Stimulated activated CD8-positive, alpha-beta memory T cell treated with anti-CD3 and anti-CD28 coated beads, Interleukin-4, amount 100 ng/mL, for 1 hour (primary cell): Measurements from ENCODE around the gene ELAVL2.
"Not testable (repeated sequence)": the region's sequence is repeated elsewhere in the genome, so short reads cannot be mapped to it uniquely, and the experiment has no call there.

Experiments used
- DNase-seq, 2 donors: peaks; one replicate each; pipeline ENCODE4 v3.0.0-alpha.2; 2020; ENCODE audit warnings: low read depth in 2 of 2, low spot score in 1 of 2

The ELAVL2 gene

DNA sequence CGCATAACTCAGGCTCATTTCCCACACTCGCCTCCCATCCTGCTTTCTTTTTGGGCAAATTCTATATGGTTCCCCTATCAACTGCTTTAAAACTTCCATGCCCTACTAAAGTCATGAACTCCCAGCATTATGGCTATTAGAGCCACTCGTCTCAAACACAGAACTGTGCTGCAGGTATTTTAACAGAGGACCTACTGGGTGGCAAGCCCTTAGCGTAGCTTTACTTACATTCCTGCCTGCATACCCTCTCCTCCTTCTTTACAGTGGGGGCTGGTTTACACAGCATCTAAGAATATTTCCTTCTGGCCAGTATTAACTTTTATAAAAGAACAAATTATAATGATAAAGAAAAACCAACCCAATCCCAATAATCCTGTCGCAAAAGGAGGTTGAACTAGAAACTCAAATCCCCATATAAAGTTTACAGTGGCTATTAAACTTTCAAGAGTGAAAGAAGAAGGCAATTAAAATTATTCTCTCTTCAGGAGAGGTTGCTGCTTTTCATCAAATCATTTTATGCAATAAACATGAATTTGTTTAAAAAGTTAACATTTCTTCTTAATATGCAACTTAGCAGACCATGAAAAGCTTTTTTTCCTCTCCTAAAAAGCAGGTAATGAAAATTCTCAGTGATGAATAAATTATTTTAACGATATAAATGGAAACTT, 100.6 kb downstream of the ELAVL2 start:
- DNase-seq = no peak

DNA sequence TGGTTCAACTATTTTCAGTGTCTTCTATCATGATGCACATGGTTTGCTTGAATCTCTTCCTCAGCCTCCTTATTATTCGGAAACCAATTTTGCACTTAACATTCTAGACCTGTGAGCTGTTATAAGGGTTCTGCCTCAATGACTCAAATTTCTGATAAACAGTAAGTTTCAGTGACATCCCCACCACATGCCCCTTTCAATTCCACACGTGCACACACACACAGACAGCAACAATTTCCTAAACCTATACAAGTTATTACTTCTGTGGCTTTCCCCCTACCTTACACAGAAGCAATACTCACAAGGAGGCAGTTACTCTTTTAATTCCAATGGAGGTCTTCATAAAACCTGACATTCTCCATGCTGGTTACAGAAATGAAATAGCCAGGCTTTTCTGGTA, 102.4 kb downstream of the ELAVL2 start:
- no peak for DNase-seq

DNA sequence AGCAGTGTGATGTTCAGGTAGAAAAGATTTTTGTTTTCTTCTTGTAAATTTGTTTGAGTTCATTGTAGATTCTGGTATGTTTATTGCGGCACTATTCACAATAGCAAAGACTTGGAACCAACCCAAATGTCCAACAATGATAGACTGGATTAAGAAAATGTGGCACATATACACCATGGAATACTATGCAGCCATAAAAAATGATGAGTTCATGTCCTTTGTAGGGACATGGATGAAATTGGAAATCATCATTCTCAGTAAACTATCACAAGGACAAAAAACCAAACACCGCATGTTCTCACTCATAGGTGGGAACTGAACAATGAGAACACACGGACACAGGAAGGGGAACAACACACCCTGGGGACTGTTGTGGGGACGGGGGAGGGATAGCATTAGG, 103.0 kb downstream of the ELAVL2 start:
- DNase-seq = not testable (repeated sequence)

DNA sequence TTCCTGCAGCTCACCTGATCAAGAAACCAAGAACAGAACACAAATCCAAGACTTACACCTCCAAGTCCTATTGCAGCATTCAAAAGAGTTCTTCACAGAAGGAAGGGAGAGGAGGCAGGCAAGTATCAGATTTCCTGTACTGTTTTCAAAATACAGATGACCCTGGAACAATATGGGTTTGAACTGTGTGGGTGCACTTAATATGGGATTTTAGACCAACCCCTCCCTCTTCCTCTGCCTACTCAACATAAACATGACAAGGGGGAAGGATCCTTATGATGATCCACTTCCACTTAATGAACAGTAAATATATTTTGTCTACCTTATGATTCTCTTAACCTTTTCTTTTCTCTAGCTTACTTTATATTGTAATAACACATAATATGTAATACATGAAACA, 104.6 kb downstream of the ELAVL2 start:
- DNase-seq = no peak

DNA sequence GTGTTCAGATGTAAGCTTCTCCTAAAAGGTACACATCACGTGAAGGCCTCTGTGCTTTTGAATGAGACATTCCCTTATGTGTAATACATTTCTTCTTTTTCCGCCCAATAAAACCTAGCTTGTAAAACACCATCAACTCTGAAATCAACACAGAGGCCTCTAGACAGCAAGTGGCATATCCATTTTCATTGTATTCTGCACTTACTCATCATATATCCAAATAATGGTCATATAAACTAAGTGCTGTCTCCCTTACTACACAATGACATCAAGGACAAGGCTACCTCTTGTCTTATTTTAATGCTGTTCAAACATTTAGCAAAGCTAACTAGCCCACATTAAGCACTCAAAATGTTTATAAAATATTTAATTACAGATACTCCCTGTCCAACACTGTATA, 108.5 kb downstream of the ELAVL2 start:
- no peak for DNase-seq

DNA sequence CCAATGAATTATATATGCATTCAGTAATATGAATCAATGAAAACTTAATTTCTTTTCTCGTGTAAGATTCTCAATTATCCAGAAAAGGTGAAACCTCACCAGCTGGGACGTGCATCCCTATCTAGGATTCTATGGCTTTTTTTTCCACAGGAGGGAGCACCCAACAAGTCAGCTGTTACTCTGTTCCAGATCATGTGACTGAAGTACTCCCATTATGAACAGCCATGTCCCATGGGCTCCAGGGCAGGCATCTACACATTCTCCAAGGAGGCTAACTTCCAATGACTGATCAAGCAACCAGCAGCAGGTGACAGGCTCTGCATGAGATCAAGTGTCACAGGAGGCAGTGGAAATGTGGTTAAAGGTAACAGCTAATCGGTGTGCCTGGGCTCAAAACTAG, 118.8 kb downstream of the ELAVL2 start:
- DNase-seq = no peak

DNA sequence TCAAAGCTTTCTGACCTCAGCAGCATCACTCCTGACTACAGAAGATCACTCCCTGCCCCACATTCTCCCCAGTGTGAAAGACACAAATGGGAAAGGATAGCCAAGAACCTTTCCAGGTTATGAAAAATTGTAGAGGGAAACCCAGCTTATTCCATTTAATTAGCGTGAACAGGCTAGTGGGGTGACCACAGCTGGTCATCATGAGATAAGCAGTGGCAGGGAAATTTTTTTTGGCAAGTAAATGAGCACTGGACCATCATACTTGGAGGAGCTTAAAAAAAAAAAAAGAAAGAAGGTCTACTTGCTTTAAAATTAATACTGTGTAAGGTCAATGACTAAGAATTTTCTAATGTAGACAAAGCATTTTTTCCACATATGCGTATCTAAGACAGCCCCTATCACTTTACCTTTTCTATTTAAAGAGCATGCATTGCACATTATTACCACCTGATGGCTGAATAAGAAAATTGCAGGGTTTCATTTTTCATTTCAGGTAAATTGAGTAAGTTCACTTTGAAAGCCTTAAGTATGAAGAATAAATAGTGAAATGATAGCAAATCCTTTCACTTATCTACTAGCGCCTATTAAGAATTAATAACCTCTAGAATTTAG, 123.6 kb downstream of the ELAVL2 start:
- DNase-seq = no peak

DNA sequence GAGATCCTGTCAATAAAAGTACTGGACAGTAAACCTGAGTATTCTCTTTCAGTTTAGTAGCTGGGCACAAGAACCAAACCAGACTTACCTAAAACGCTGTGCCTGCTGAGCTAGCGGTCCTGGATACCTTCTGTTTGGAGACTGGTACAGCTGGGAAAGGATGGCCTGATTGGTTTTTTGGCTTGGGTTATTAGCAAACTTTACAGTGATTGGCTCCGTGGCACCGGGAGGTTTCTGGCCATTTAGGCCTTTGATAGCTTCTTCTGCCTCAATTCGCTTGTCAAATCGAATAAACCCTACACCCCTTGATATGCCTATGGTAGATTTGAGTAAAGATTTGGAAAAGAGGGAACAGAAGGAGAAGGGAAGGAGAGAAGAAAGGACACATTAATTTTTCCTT, 124.7 kb downstream of the ELAVL2 start:
- DNase-seq = no peak

DNA sequence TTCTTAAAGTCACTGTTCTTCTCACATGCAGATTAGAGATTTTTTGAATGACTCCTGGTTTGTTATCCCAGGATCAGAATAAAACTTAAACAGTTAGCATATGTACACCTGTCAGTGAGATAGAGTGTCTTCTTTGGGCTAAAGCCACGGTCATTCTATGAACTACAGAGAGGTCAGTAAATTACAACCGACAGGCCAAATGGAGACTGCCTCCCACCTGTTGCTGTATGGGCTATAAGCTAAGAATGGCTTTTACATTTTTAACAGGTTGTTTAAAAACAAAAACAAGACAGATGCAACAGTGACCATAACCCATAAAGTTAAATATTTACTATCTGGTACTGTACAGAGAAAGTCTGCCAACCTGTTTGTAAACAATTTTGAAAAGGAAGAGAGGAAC, 125.7 kb downstream of the ELAVL2 start:
- DNase-seq = no peak

DNA sequence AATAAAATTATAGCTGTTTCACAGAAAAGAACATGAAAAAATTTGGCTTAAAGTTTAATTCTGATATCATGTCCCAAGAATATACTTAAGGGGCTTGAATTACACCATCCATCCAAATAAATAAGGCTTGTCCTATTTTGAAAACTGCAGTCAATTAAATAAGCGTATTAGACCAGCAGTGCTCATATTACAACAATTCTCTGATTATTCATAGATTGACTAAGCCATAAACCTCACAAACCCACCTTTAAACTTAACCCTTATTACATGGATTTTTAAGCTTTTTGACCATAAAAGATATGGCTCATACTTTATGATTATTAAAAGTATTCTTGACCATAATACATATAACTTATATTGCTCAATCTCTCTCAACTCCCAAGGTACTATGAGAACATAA, 127.9 kb downstream of the ELAVL2 start:
- DNase-seq = no peak

DNA sequence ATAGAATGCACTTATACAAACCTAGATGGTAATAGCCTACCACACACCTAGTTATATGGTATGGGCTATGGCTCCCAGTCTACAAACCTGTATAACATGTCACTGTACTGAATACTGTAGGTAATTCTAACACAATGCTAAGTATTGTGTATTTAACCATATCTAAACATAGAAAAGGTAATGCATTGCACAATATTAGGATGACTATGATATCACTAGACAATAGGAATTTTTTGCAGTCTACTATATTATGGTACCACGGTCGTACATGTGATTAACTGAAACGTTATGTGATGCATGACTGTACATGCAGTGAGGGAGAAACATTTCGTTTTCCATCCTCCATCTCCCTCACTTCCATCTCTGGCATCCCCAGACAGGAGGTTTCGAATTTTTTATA, 130.5 kb downstream of the ELAVL2 start:
- DNase-seq = no peak

DNA sequence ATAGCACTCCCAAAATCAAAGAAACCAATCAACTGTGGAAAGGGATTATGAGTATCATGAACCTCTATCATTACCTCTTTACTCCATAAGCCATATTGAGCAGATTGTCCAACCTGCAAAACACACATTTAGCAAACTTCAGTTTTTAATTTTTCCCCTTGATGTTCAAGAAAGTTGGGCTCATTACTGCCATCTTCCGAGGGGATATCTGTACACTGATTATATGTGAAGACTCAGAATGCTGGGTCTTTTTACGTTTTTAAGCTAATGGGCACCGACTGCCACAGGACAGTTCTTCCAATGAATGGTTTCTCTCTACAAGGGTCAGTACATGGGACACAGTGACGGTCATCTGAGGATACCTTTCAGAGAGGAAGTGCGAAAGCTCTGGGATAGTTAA, 132.7 kb downstream of the ELAVL2 start:
- DNase-seq = no peak

DNA sequence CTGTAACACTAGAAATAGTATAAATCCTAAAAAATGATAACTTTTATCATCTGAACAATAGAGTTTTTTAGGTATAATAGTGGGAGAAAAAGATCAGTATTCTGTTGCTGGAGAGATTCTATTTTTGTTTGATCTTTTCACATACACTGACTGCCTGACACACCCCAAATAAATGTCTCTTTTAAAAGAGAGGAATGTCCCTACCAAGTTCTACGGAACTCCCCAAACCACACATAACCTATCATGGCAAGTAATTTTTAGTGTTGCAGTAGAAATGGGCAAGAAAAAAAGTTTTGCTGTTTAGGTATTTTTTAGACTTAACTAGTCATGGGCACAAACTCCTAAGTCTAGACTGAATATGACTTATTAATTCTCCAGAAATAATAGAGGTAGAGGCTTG, 139.1 kb downstream of the ELAVL2 start:
- no peak for DNase-seq

DNA sequence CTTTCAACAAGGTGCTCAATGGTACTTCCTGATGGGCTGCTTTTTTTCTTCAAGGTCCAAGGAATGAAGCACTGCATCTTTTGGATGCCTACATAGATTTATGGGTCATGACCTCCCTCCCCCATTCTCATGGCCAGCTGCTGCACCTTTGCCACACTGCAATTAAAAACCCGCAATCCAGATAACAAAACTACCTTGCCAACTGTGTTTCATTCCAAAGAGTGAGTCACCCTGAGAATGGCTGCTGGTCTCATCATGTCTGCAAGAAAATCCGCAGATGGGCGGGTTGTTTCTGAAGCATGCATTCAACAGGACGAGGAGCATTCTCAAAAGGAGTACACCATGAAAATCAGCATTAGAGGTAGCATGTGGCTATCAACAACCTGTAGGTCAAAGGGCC, 139.8 kb downstream of the ELAVL2 start:
- no peak for DNase-seq

DNA sequence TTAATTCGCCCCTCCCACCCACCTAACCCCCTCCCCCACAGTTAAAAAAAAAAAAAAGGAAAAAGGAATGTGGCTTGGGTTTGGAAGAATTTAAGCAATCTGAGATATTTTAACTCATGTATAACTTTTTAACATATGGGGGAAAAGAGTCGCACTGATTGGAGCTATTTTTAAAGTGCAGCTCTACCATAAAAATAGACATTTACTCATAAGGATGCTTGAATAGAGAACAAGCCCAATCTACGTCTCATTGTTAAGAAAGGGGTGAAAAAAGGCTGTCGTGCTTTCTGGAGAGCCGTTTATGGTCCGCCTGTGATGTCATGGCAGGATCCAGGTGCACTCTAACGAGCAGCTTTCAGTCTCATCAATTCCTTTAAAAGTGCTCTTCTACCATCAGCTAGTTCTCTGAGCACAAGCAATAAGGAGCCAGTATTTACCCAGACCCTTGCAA, 142.4 kb downstream of the ELAVL2 start:
- DNase-seq = no peak

DNA sequence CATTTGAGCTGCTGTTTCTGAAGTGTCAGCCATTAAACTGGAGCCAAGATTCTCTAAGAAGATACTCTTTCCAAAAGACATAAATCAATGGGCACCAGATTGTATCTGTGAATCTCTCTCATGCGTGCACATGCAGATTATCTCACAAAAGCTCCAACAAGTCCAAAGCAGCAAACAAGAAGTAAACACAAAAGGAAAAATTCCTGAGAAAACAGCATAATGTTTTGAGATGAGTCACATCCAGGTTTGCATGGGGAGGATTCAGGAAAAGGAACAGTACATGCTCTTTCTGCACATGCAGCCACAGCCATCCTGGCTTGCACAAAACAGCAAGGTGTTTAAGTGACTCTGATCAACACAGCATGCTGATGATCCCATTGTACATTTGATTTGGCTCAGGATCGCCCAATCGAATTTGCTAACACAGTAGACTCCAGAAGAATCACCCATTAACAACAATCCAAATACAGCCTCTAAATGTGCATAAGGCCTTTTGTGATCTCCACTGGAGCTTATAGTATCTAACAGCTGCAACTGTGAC, 143.1 kb downstream of the ELAVL2 start:
- DNase-seq = no peak

DNA sequence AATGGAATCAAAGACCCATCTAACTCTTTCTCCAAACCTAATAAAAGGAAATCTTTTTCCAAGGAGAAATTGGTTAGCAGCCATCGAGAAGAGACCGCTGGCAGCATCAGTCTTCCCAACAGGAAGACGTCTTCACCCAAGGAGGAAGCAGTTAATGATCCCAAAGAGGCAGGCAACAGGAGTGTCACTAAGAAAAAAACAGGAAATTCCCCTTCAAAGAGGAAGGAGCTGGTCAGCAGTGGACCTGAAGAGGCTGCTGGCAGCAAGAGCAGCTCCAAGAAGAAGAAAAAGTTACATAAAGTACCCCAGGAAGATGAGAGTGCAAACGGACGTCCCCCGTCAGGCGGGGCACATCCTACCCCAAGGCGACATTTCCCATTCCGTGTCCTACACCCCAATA, 143.7 kb downstream of the ELAVL2 start:
- DNase-seq = no peak

DNA sequence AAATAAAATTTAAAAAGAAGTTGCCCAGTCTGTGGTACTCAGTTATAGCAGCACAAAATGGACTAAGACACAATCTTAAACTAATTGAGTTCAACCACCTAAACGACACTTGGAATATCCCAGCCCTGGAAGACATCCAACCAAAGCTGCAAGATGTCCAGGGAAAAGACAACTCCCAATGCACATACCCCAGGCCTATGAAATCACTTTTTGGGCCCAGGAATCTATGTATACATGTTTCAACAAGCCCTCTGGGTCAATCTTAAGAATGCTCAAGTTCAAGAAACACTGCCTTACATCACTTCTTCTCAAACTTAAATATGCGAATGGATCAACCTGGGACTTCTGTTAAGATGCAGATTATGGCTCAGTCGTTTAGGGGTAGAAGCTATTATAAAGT, 148.6 kb downstream of the ELAVL2 start:
- DNase-seq = no peak

DNA sequence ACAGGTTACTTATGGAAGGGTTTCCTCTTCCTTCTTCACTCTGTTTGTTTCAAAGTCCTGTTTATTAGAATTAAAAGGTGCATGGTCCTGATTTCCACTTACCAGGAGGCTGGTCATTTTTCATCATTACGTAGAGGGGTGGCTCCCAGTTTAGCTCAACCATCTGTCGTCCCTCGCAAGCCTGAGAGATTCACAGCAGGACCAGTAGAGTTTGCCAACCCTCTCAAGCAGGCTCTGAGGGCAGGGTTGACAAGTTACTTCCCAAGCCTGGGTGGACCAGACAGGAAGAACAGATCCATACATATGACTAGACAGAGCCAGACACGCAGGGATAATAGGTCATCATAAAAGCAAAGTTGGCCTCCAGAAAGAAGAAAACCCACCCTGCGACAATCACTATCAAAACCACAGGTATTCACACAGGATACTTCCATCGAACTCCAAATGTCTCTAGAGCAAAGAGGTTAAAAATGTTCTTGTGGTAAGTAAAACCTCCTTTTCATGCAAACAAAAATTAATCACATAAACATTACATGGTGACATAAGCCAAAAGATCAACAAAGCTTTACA, 151.9 kb downstream of the ELAVL2 start:
- DNase-seq = no peak

DNA sequence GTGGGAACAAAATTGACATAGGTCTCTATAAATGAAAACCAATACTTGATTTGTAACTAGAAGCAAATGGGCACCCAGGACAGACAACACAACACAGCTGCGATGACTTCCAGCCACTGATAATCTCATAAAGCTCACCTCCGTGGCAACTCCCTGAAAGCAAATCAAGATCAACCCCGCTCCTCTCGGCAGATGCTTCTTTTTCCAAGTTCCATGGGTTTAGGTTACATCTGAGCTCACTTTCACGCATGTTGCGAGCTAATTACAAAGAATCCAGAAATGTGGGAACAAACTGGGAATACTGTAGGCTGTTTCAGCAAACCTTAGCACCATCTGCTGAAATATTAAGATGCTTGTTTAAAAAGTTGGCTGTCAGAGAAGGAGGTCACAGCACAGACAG, 153.9 kb downstream of the ELAVL2 start:
- no peak for DNase-seq

DNA sequence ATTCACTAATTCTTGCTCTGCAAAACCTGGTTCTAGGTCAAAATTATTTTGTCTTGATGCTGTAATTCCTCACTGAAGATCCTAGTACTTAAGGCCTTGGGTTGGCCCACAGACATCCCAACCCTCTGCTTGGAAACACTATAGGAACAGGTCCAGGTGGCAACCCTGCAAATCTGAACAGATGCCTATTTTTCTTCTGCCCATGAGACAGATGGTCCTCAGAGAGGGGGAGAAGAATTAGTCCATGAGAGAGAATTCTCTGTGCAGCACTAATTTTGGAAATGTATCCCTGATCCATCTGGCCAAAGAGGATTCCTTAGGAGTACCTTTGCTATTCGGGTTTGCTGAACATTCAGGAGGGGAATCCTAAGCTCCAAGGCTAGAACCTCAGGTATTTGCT, 156.3 kb downstream of the ELAVL2 start:
- DNase-seq = no peak

DNA sequence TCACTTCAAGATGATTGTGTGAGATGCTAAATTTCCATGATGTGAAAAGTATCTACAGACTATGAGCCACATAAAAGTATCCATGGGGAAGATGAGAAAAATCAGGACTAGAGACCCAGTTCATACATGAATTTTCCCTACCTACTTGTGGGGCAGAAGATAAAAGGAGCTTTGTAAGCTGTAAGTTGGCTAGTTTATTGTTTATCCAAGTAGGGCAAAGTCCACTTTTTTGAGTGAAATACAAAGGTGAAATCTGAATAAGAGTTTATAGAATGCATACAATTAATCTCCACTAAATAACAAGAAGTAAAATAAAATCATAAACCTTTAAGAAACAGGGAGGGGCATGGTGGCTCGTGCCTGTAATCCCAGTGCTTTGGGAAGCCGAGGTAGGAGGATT, 160.4 kb downstream of the ELAVL2 start:
- DNase-seq = no peak

DNA sequence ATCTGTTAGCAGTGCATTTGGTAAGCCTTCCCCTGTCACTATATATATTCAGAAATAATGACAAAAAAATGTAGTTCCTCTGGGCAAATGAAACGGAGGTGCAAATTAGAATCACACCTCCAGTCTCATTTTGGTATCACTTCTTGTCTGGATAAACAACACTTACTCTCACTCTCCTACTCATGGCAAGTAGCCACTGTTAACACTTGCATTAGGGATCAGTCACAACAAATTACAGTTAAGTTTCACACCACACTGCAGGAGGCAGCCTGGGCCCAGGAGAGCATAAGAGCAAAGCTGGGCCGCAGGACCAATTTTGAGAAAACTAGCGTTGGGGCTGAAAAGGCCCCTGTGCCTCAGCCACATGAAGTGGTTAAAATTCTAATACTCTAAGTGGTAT, 161.0 kb downstream of the ELAVL2 start:
- no peak for DNase-seq
